H1 (cell line): ENCODE data around the gene TARS3. TPM values are rescaled to one million over a fixed set of nuclear protein-coding genes. Genes with fewer than 3 reads are reported as not detected.

Source experiments
- CTCF ChIA-PET: fragments of 300-600 bp; sonication (Branson Sonifier 250); formaldehyde crosslinking; loops from one replicate; lab custom pipeline; 2021; ENCODE audit not compliant: partially characterized antibody; lab: Charles Lee
- POLR2A ChIA-PET: fragments of 300-600 bp; sonication (Branson Sonifier 250); formaldehyde crosslinking; loops from one replicate; lab custom pipeline; 2021; ENCODE audit warnings: inconsistent platforms; ENCODE audit not compliant: partially characterized antibody; lab: Charles Lee
- DNase-seq, 2 experiments: peaks; one replicate each; pipeline versions ENCODE4 v3.0.0 to v3.0.0-alpha.2; 2010 to 2022; ENCODE audit warnings: low spot score in 2 of 2, low read depth in 1 of 2, mixed read lengths in 1 of 2
- FAIRE-seq: peaks from 2 replicates; lab custom pipeline; 2011; peaks lifted over from hg19 to GRCh38; lab: Jason Lieb, UNC
- H2AFZ ChIP-seq: 2 replicates; pipeline ENCODE4 v1.8.1; 2012; ENCODE audit warnings: low read length, inconsistent platforms
- H2AK5ac ChIP-seq: 2 replicates; pipeline ENCODE4 v1.6.1; 2013; ENCODE audit warnings: low read depth, low read length
- H2BK120ac ChIP-seq: replicated peaks from 2 replicates; pipeline ENCODE3; 2013; ENCODE audit warnings: low read depth, low read length, inconsistent platforms
- H2BK12ac ChIP-seq: 2 replicates; pipeline ENCODE4 v1.6.1; 2013; ENCODE audit warnings: low read depth, low read length
- H2BK15ac ChIP-seq: 2 replicates; pipeline ENCODE4 v1.6.1; 2013; ENCODE audit warnings: low read length
- H2BK20ac ChIP-seq: 2 replicates; pipeline ENCODE4 v1.6.1; 2013; ENCODE audit warnings: low read length
- H2BK5ac ChIP-seq: 2 replicates; pipeline ENCODE4 v1.6.1; 2013; ENCODE audit warnings: low read depth, low read length
- H3K14ac ChIP-seq: 2 replicates; pipeline ENCODE4 v1.6.1; 2013; ENCODE audit warnings: inconsistent platforms; ENCODE audit not compliant: insufficient read length
- H3K18ac ChIP-seq: 2 replicates; pipeline ENCODE4 v1.6.1; 2013; ENCODE audit warnings: low read length; ENCODE audit errors: extremely low read depth
- H3K23ac ChIP-seq: 2 replicates; pipeline ENCODE4 v1.6.1; 2013; ENCODE audit warnings: inconsistent platforms; ENCODE audit not compliant: insufficient read length
- H3K23me2 ChIP-seq: 2 replicates; pipeline ENCODE4 v1.6.1; 2013; ENCODE audit warnings: low read depth, low read length
- H3K27ac ChIP-seq: 2 replicates; pipeline ENCODE4 v1.6.1; 2011; ENCODE audit warnings: low read depth, low read length, inconsistent platforms
- H3K27me3 ChIP-seq, 4 experiments: replicated peaks in 1 of 4; 1 replicate in 1 of 4; 2 replicates in 3 of 4; pipeline versions ENCODE4 v1.6.1 to v1.8.1; 2011 to 2013; ENCODE audit warnings: low read length in 3 of 4, mild to moderate bottlenecking in 3 of 4, inconsistent platforms in 2 of 4, mixed read lengths in 2 of 4, moderate library complexity in 1 of 4; ENCODE audit not compliant: control insufficient read depth in 3 of 4, insufficient read depth in 3 of 4; ENCODE audit errors: extremely low read depth in 1 of 4
- H3K36me3 ChIP-seq, 4 experiments: 2 replicates each; pipeline versions ENCODE4 v1.6.1 to v1.8.1; 2011 to 2013; ENCODE audit warnings: mild to moderate bottlenecking in 4 of 4, low read length in 3 of 4, moderate library complexity in 2 of 4, control low read depth in 1 of 4, inconsistent platforms in 1 of 4; ENCODE audit not compliant: insufficient read depth in 4 of 4, control insufficient read depth in 2 of 4
- H3K4ac ChIP-seq: replicated peaks from 2 replicates; pipeline ENCODE3; 2013; ENCODE audit warnings: low read length, low read depth, mixed read lengths, inconsistent platforms; ENCODE audit not compliant: insufficient read length
- H3K4me1 ChIP-seq, 4 experiments: replicated peaks in 1 of 4; 1 replicate in 1 of 4; 2 replicates in 3 of 4; pipeline versions ENCODE4 v1.6.1 to v1.8.1; 2011 to 2013; ENCODE audit warnings: low read length in 3 of 4, inconsistent platforms in 2 of 4, mixed read lengths in 1 of 4; ENCODE audit not compliant: insufficient read depth in 4 of 4, control insufficient read depth in 3 of 4
- H3K4me2 ChIP-seq, 2 experiments: 2 replicates each; pipeline versions ENCODE4 v1.6.1 to v1.8.1; 2011 to 2013; ENCODE audit warnings: low read depth in 2 of 2, low read length in 2 of 2, control low read depth in 1 of 2, inconsistent platforms in 1 of 2, mild to moderate bottlenecking in 1 of 2; ENCODE audit not compliant: insufficient read depth in 1 of 2
- H3K4me3 ChIP-seq, 4 experiments: fragments of 200-600, 300-600 bp in 1 of 4; sonication (generic), shearing (Covaris generic), sonication (Bioruptor Twin) in 1 of 4; 2 replicates each; pipeline versions ENCODE4 v1.5.1 to v1.8.1; 2011 to 2016; ENCODE audit warnings: low read length in 4 of 4, low read depth in 3 of 4, control low read depth in 2 of 4, inconsistent platforms in 2 of 4, mild to moderate bottlenecking in 2 of 4, mixed read lengths in 1 of 4, moderate library complexity in 1 of 4; ENCODE audit not compliant: insufficient read depth in 2 of 4; ENCODE audit errors: extremely low read depth in 1 of 4
- H3K56ac ChIP-seq: replicated peaks from 2 replicates; pipeline ENCODE3; 2013; ENCODE audit warnings: low read depth, mild to moderate bottlenecking, mixed read lengths, low read length, inconsistent platforms; ENCODE audit not compliant: insufficient read length
- H3K79me1 ChIP-seq: 2 replicates; pipeline ENCODE4 v1.6.1; 2013; ENCODE audit warnings: low read depth, low read length, control low read depth
- H3K79me2 ChIP-seq, 2 experiments: 2 replicates each; pipeline versions ENCODE4 v1.6.1 to v1.8.1; 2012 to 2013; ENCODE audit warnings: low read length in 2 of 2, mild to moderate bottlenecking in 2 of 2, inconsistent platforms in 1 of 2; ENCODE audit not compliant: insufficient read depth in 2 of 2, control insufficient read depth in 1 of 2
- H3K9ac ChIP-seq, 4 experiments: replicated peaks in 1 of 4; 1 replicate in 1 of 4; 2 replicates in 3 of 4; pipeline versions ENCODE4 v1.6.1 to v1.8.1; 2011 to 2013; ENCODE audit warnings: low read depth in 3 of 4, low read length in 3 of 4, control low read depth in 2 of 4, mild to moderate bottlenecking in 2 of 4, moderate library complexity in 2 of 4, inconsistent platforms in 1 of 4; ENCODE audit errors: extremely low read depth in 1 of 4
- H3K9me3 ChIP-seq, 2 experiments: 2 replicates each; pipeline versions ENCODE4 v1.6.1 to v1.8.1; 2012 to 2013; ENCODE audit warnings: mild to moderate bottlenecking in 2 of 2, moderate library complexity in 2 of 2, control low read depth in 1 of 2, inconsistent platforms in 1 of 2, low read depth in 1 of 2, low read length in 1 of 2, mixed read lengths in 1 of 2; ENCODE audit not compliant: insufficient read depth in 2 of 2
- H4K20me1 ChIP-seq, 2 experiments: replicated peaks in 1 of 2; 2 replicates each; pipeline versions ENCODE3 to v1.8.1; 2011 to 2013; ENCODE audit warnings: inconsistent platforms in 2 of 2, low read length in 2 of 2, mild to moderate bottlenecking in 1 of 2; ENCODE audit not compliant: insufficient read depth in 2 of 2, control insufficient read depth in 1 of 2
- H4K5ac ChIP-seq: 2 replicates; pipeline ENCODE4 v1.6.1; 2013; ENCODE audit warnings: low read length, low read depth, mixed read lengths, inconsistent platforms; ENCODE audit not compliant: insufficient read length
- H4K8ac ChIP-seq: 2 replicates; pipeline ENCODE4 v1.8.0; 2013; ENCODE audit warnings: mild to moderate bottlenecking, moderate library complexity, low read length, inconsistent platforms; ENCODE audit not compliant: insufficient read depth; ENCODE audit errors: extremely low read depth
- H4K91ac ChIP-seq: replicated peaks from 2 replicates; pipeline ENCODE3; 2013; ENCODE audit warnings: low read length, mixed read lengths, inconsistent platforms; ENCODE audit not compliant: insufficient read length
- BCL11A ChIP-seq, 2 experiments: IDR thresholded peaks; one replicate each; pipeline ENCODE4 v1.6.1; 2011; ENCODE audit warnings: low read depth in 2 of 2, low read length in 2 of 2, mild to moderate bottlenecking in 2 of 2
- CHD1 ChIP-seq: IDR thresholded peaks from 2 replicates; pipeline ENCODE4 v1.6.1; 2012; ENCODE audit warnings: low read depth, low read length, improper control_type of control experiment
- CHD2 ChIP-seq: IDR thresholded peaks from 2 replicates; pipeline ENCODE4 v1.6.1; 2012; ENCODE audit warnings: low read length, improper control_type of control experiment
- EP300 ChIP-seq, 2 experiments: IDR thresholded peaks; 1 replicate in 1 of 2; 2 replicates in 1 of 2; pipeline ENCODE4 v1.6.1; 2011 to 2012; ENCODE audit warnings: low read depth in 2 of 2, low read length in 2 of 2, mild to moderate bottlenecking in 2 of 2, borderline replicate concordance in 1 of 2, inconsistent platforms in 1 of 2, moderate library complexity in 1 of 2
- HDAC6 ChIP-seq: IDR thresholded peaks from one replicate; pipeline ENCODE4 v1.7.1; 2012; ENCODE audit warnings: low read depth, mild to moderate bottlenecking, inconsistent platforms, low read length, moderate library complexity
- JUND ChIP-seq: IDR thresholded peaks from 2 replicates; pipeline ENCODE4 v1.6.1; 2011; ENCODE audit warnings: mild to moderate bottlenecking, improper control_type of control experiment, low read length
- NRF1 ChIP-seq: IDR thresholded peaks from 2 replicates; pipeline ENCODE4 v1.6.1; 2011; ENCODE audit warnings: mild to moderate bottlenecking, low read depth, low read length, improper control_type of control experiment
- POLR2A ChIP-seq, 2 experiments: IDR thresholded peaks; 1 replicate in 1 of 2; 2 replicates in 1 of 2; pipeline ENCODE4 v1.6.1; 2011; ENCODE audit warnings: low read depth in 2 of 2, low read length in 2 of 2, mild to moderate bottlenecking in 2 of 2; ENCODE audit errors: control extremely low read depth in 1 of 2
- SIRT6 ChIP-seq: IDR thresholded peaks from one replicate; pipeline ENCODE4 v1.7.1; 2012; ENCODE audit warnings: low read length, inconsistent platforms
- SIX5 ChIP-seq: IDR thresholded peaks from 2 replicates; pipeline ENCODE4 v1.6.1; 2011; ENCODE audit warnings: mild to moderate bottlenecking, low read depth, low read length
- TAF1 ChIP-seq: IDR thresholded peaks from 2 replicates; pipeline ENCODE4 v1.6.1; 2011; ENCODE audit warnings: mild to moderate bottlenecking, low read depth, low read length
- USF2 ChIP-seq: IDR thresholded peaks from 2 replicates; pipeline ENCODE4 v1.6.1; 2011; ENCODE audit warnings: low read length, improper control_type of control experiment
- ZNF274 ChIP-seq: IDR thresholded peaks from 2 replicates; pipeline ENCODE4 v1.7.0; 2012; ENCODE audit warnings: low read length, borderline replicate concordance; ENCODE audit errors: extremely low read depth
- WGBS, 2 experiments: shearing (Covaris generic) in 1 of 2; methylation state at CpG; one replicate each; pipeline versions ENCODE4 v1.1.6 to v1.1.7; 2013 to 2015; ENCODE audit warnings: low lambda C conversion rate in 2 of 2, mixed read lengths in 2 of 2, inconsistent platforms in 1 of 2, low coverage in 1 of 2, missing lambda C conversion rate in 1 of 2; ENCODE audit not compliant: insufficient replicate concordance in 2 of 2, insufficient coverage in 1 of 2, insufficient read length in 1 of 2; ENCODE audit errors: extremely low coverage in 1 of 2, missing lambda C conversion rate in 1 of 2; 5-methylcytosine and 5-hydroxymethylcytosine counted together
- polyA plus RNA-seq, 7 experiments: library from polyadenylated mRNA; depleted of rRNA in 3 of 7; stranded (reverse) in 5 of 7; unstranded in 2 of 7; fragments of >200 nt in 5 of 7; fragments of 200-250 nt in 2 of 7; gene quantifications; 1 replicate in 5 of 7; 2 replicates in 1 of 7; 4 replicates in 1 of 7; pipeline versions ENCODE4 v1.2.1 to v1.2.3, GENCODE V29; 2011 to 2013; ENCODE audit warnings: missing spikeins in 2 of 7, mixed read lengths in 2 of 7
- total RNA-seq: library from RNA; stranded (reverse); fragmentation: NEBNext Ultra II Directional; extraction: Animal tissue kit (Norgen Biotek cat#: 25700); gene quantifications from 2 replicates; pipeline ENCODE4 v1.2.1, GENCODE V29; 2021

The TARS3 gene
- total and polyA plus RNA-seq, 2 of the 8 experiments (the other 6 are each of a cell fraction or from before 2014, with no cell fraction given), result 2.1 to 13.9 TPM

DNA sequence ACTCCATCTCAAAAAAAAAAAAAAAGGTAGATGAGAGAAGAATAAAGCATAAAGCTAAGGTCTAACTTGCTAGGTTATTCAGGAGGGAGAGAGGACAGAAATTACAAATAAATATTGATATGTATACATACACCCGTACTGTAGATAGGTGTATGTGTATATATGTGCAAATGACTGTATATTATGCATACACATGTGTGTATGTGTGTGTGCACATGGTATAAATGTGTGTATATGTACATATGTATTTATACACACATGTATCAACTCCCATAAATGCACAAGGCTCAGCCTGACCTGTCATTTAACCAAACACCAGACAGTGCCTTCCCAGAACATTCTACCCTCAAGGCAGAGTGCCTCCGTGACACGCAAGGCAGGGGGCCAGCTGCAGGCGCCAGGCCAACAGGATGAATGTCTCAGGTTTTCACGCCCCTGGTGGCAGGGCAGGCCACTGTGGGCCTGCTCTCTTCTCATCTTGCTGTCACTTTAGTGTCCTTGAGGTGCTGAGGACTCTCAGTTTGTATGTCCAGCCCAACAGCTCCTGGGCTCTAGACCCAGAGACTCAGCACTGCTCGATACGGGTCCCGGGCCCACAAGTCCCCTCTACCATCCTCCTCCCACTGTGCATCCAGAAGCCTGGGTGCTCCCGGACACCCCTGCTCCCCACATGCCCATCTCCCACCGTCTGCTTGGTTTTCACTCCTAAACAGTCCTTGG, 112.5 kb downstream of the TARS3 start:
- H2AFZ ChIP-seq, result no peak overlapping the region
- H3K23me2 ChIP-seq, result no peaks in the 10 kb centered on the region
- no peak overlapping the region for H3K4me2 ChIP-seq
- H4K5ac ChIP-seq, result no peak overlapping the region
- 89% methylated on average over 10 of the region's 10 CpGs; no CpG with 5 or more reads in 1 of the 2 experiments for WGBS, 2 experiments
- no peak overlapping the region for H2BK5ac ChIP-seq
- no peak overlapping the region for H2BK120ac ChIP-seq
- H4K20me1 ChIP-seq, result no peaks in the 10 kb centered on the region
- H2AK5ac ChIP-seq, result no peak overlapping the region
- H3K79me1 ChIP-seq, result no peaks in the 10 kb centered on the region
- no peak overlapping the region for H4K91ac ChIP-seq
- no peak overlapping the region for H3K18ac ChIP-seq
- H3K4me1 ChIP-seq, result peaks cover 5 to 14% (median 10%) of the 10 kb centered on the region in 4 experiments
- H2BK20ac ChIP-seq, result no peak overlapping the region
- H3K36me3 ChIP-seq, result no peaks in the 10 kb centered on the region
- no peak overlapping the region for H3K14ac ChIP-seq
- ChIA-PET CTCF (interaction anchor here (6.4 kb wide), 1 partner anchor 29 kb away, joined by 33 read pairs; no protein-coding TSS in a partner anchor), POLR2A (no interaction called here)
- no peak overlapping the region for H3K23ac ChIP-seq
- H3K27me3 ChIP-seq, result peaks cover 0 to 2% (median 0%) of the 10 kb centered on the region in 4 experiments; a peak in 3 of 7 replicates
- no peak overlapping the region for H4K8ac ChIP-seq
- no peaks in the 10 kb centered on the region for H3K9me3 ChIP-seq
- H3K79me2 ChIP-seq, result no peaks in the 10 kb centered on the region
- FAIRE-seq, result no peak
- no peak overlapping the region for H3K4me3 ChIP-seq
- H2BK12ac ChIP-seq, result no peak overlapping the region
- no peak overlapping the region for H3K56ac ChIP-seq
- H3K4ac ChIP-seq, result no peak overlapping the region
- DNase-seq, result no peak
- no peak overlapping the region for H3K9ac ChIP-seq
- no peak overlapping the region for H2BK15ac ChIP-seq
- no peak overlapping the region for H3K27ac ChIP-seq
- no peak for TF ChIP-seq SIRT6
- TF ChIP-seq CHD2, result no peak
- no peak for TF ChIP-seq POLR2A (IDR thresholded peaks at IDR 0.05; ENCODE audit: control extremely low read depth in 1 of 2, low read depth in 2 of 2, low read length in 2 of 2)
- no peak for TF ChIP-seq EP300 (IDR thresholded peaks at IDR 0.05; ENCODE audit: borderline replicate concordance in 1 of 2, low read depth in 2 of 2, low read length in 2 of 2)
- no peak for TF ChIP-seq USF2
- TF ChIP-seq CHD1, result no peak
- TF ChIP-seq ZNF274, result no peak
- no peak for TF ChIP-seq JUND
- TF ChIP-seq BCL11A (IDR thresholded peaks at IDR 0.05; ENCODE audit: low read depth in 2 of 2, low read length in 2 of 2), result no peak
- no peak for TF ChIP-seq TAF1
- no peak for TF ChIP-seq NRF1
- no peak for TF ChIP-seq HDAC6
- TF ChIP-seq SIX5, result no peak
